Neural progenitor cell (in vitro differentiated cells): ENCODE results near the gene FAM180A.
"Not testable (repeated sequence)": the region's sequence is repeated elsewhere in the genome, so short reads cannot be mapped to it uniquely, and the experiment has no call there.

Experiments
- EZH2 ChIP-seq: fragments of 200-600 bp; sonication (generic); IDR thresholded peaks from 2 replicates; pipeline ENCODE4 v1.6.1; 2017; ENCODE audit warnings: antibody characterized with exemption, mild to moderate bottlenecking, moderate library complexity
- TF ChIP-seq, protein P1 (sequence below): fragments of 200-600 bp; sonication (generic); IDR thresholded peaks from 2 replicates; pipeline ENCODE4 v1.5.1; 2017; ENCODE audit warnings: antibody characterized with exemption, mild to moderate bottlenecking

DNA sequence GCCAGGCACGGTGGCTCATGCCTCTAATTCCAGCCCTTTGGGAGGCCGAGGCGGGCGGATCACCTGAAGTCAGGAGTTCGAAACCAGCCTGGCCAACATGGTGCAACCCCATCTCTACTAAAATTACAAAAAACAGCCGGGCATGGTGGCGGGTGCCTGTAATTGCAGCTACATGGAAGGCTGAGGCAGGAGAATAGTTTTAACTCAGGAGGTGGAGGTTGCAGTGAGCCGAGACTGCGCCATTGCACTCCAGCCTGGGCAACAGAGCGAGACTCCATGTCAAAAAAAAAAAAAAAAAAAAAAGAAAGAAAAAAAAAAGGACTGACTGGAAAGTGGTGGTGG lies 11.3 kb downstream of the FAM180A start:
- TF ChIP-seq, protein P1, sequence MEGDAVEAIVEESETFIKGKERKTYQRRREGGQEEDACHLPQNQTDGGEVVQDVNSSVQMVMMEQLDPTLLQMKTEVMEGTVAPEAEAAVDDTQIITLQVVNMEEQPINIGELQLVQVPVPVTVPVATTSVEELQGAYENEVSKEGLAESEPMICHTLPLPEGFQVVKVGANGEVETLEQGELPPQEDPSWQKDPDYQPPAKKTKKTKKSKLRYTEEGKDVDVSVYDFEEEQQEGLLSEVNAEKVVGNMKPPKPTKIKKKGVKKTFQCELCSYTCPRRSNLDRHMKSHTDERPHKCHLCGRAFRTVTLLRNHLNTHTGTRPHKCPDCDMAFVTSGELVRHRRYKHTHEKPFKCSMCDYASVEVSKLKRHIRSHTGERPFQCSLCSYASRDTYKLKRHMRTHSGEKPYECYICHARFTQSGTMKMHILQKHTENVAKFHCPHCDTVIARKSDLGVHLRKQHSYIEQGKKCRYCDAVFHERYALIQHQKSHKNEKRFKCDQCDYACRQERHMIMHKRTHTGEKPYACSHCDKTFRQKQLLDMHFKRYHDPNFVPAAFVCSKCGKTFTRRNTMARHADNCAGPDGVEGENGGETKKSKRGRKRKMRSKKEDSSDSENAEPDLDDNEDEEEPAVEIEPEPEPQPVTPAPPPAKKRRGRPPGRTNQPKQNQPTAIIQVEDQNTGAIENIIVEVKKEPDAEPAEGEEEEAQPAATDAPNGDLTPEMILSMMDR, result not testable (repeated sequence)
- not testable (repeated sequence) for TF ChIP-seq EZH2
